CD1c-positive myeloid dendritic cell (primary cell): ENCODE data around the gene SYNE1.

ENCODE experiments used
- DNase-seq: peaks from one replicate; pipeline ENCODE4 v3.0.0-alpha.2; 2016; ENCODE audit errors: extremely low spot score

SYNE1 gene

DNA sequence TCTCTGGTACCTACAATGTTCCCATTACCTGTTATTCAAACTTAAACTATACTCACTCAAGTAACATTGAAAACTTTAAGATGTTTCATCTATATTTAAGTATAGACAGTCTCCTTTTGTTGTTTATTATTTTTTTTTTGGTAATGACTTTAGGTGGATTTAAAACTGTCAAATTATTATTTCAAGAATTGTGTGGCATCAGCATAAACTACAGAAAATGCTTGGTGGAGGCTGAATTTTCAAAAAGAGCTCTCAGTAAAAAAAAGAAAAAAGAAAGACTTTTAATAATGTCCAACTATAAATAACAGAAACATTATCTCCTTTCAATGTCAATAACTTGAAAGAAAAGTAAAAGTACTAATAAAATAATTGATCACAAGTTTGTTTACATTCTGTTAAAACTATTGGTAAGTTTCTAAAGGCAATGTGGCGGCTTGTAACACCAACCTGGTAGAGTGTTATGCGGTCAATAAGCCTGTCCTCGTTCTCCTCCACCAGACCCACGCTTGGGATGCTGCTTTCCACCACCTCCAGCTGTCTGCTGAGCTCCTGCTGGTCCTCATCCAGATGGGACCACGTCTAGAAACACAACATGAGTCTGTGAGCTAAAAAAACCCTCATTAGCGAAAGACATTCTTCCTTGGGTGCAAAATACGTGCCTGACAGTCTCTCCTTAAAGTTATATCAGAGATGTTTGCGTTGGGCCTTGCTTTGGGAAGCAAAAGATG is 400.6 kb downstream of the SYNE1 start:
- DNase-seq, result no peak

GRCh38 chr6:152233547-152234320 is 403.4 kb downstream of the SYNE1 start:
- DNase-seq, result no peak

DNA sequence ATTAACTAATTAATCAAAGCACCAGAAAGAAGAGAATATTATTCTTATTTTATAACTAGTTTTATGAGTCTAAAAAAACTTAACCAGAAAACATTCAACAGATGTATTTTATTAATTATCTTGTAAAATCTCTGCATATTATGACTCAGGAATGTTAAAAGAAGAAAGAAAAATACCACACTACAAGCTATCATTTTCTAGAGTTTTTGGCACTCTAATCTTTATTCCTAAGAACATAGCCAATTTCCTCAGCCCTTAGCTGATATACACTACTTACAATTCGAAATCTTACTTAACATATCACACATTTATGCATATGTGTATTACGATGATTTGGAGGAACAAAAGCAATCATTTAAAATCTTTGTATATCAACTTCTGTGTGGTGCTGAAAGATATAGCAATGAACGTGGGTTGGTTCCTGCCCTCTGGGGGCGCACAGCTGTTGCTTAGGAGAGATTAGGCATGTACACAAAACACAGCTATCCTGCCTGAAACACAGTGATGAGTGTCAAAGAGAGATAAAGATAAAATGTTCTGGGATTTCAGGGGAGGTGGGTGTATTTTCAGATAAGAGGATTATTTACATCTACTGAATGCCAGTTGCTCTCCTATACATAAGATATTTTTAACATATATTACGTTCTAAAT is 404.5 kb downstream of the SYNE1 start:
- no peak for DNase-seq

DNA sequence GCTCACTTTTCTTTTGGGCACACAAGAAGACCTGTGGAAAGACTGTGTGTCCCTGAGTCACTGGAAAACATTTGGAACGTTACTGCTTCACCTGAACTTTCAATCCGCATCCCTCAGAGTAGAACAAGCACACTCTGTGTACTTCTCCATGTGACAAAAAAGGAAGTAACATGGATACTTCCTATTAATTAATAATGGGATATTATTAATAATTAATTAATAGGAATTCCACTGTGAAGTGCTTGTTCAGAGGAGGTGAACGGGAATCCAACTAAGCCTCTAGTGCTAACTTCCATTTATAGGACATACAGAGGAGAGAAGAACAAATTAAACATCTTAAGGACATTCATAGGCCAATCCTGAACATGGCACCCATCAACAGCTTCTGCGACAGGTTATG is 407.8 kb downstream of the SYNE1 start:
- no peak for DNase-seq

- no peak for DNase-seq
Observed at GRCh38 chr6:152226119-152226518, 411.0 kb downstream of the SYNE1 start.

- DNase-seq, result no peak
Observed at GRCh38 chr6:152225241-152225934, 411.8 kb downstream of the SYNE1 start.

GRCh38 chr6:152223636-152224035 is 413.5 kb downstream of the SYNE1 start:
- no peak for DNase-seq

- DNase-seq, result no peak
Observed at GRCh38 chr6:152221806-152222628, 415.1 kb downstream of the SYNE1 start.

GRCh38 chr6:152220786-152221185 is 416.4 kb downstream of the SYNE1 start:
- DNase-seq, result no peak

- DNase-seq, result no peak
Observed at GRCh38 chr6:152218887-152219286, 418.3 kb downstream of the SYNE1 start.

GRCh38 chr6:152212437-152212836 is 424.7 kb downstream of the SYNE1 start:
- DNase-seq, result no peak

- no peak for DNase-seq
Observed at GRCh38 chr6:152209211-152209610, 428.0 kb downstream of the SYNE1 start.

GRCh38 chr6:152207915-152208714 is 429.0 kb downstream of the SYNE1 start:
- DNase-seq, result no peak

GRCh38 chr6:152206072-152206818 is 430.9 kb downstream of the SYNE1 start:
- peak; percentile 27 for DNase-seq

DNA sequence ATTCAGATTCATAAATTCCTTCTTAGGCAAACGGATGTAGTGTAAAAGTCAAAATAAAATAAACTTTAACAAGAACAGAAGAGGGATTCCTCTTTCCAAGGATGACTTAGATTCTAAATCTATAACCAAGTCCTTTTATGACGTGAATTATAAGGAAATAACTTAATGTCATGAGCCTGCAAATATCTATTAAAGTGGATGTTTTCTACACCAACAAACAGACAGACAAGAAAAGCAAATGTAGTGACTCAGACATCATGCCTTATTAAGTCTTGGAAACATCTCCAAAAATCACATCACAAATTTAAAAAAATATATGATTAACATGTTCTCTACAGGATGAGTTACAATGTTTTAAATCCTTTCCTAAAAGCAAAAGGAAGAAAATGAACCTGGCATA is 432.6 kb downstream of the SYNE1 start:
- DNase-seq, result no peak

DNA sequence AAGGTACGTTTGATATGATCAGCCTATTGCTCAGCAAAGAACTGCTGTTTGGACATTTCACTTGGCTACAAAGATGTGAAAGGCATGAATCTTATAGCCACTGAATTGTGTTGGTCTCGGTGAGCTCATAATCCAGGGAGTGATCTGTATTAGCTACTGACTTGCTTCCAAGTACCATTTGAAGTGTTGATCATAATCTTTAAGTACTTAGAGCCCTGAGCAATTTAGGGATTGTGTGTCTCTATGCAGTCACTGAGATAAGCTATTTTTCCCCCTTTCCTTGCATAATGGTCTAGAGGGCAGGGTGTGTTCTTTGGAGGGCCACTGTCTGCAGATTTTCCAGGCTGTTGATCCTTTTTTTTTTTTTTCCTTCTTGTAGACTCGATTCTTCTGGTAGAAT is 436.0 kb downstream of the SYNE1 start:
- DNase-seq, result no peak

GRCh38 chr6:152195896-152196295 is 441.3 kb downstream of the SYNE1 start:
- no peak for DNase-seq

GRCh38 chr6:152189736-152190135 is 447.4 kb downstream of the SYNE1 start:
- no peak for DNase-seq

- no peak for DNase-seq
Observed at GRCh38 chr6:152188011-152188410, 449.2 kb downstream of the SYNE1 start.

DNA sequence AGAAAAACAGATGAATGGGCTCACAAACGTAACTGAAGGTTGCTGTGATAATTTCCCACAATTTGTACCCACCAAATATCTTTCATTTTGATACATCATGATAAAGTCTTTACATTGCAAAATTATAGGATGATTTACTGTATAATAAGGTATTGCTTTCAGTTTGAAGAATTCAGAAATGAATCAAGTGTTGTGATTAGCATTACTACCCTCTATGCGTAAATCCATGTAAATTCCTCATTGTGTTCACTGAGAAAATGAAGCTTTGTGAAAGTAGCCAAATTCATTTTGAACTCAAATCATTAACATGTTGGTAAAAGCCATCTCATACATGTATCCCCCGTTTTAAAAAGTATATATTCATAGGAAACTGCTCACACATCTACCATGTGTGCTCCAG is 450.3 kb downstream of the SYNE1 start:
- DNase-seq, result no peak
